ENCODE results near the gene COL5A3. TPM values are rescaled to one million over a fixed set of nuclear protein-coding genes. Genes with fewer than 3 reads are reported as not detected.
A peak's percentile ranks its signal among the peaks of the same experiment; 100 is the strongest.

The COL5A3 gene
- total and polyA plus RNA-seq, 2 donors = 1.6 to 10.7 TPM

- Histone ChIP-seq H3K27me3 (ENCODE audit: control insufficient read depth in 2 of 2, insufficient read depth in 1 of 2, low read length in 1 of 2) (peaks cover 29 to 48% of the 10 kb centered on the region in 2 donors), H3K36me3 (ENCODE audit: control insufficient read depth in 2 of 2, insufficient read depth in 2 of 2, low read length in 1 of 2) (no peaks in the 10 kb centered on the region), H3K27ac (ENCODE audit: low read depth in 1 of 2, low read length in 1 of 2) (no peak overlapping the region), H3K9me3 (ENCODE audit: control insufficient read depth in 2 of 2, insufficient read depth in 1 of 2, low read length in 1 of 2) (no peaks in the 10 kb centered on the region), H3K4me1 (ENCODE audit: control insufficient read depth in 2 of 2, insufficient read depth in 2 of 2, low read length in 2 of 2) (peaks cover 8 to 10% of the 10 kb centered on the region in 2 donors), H3K4me3 (ENCODE audit: low read length in 2 of 2) (no peak overlapping the region)
- WGBS = 6% methylated on average over 3 of the region's 3 CpGs
- peak in 1 of 9 donors; percentile 10 for DNase-seq (ENCODE audit: low read depth in 6 of 9, low spot score in 9 of 9)
These were observed 93.0 kb downstream of the COL5A3 start for GRCh38 chr19:9917321-9917720.

GRCh38 chr19:9916719-9917118 lies 93.6 kb downstream of the COL5A3 start:
- no peaks in the 10 kb centered on the region for H3K36me3 ChIP-seq (ENCODE audit: control insufficient read depth in 2 of 2, insufficient read depth in 2 of 2, low read length in 1 of 2)
- no peak for DNase-seq (ENCODE audit: low read depth in 6 of 9, low spot score in 9 of 9)
- peaks cover 34 to 54% of the 10 kb centered on the region in 2 donors for H3K27me3 ChIP-seq (ENCODE audit: control insufficient read depth in 2 of 2, insufficient read depth in 1 of 2, low read length in 1 of 2)
- peaks cover 8 to 10% of the 10 kb centered on the region in 2 donors for H3K4me1 ChIP-seq (ENCODE audit: control insufficient read depth in 2 of 2, insufficient read depth in 2 of 2, low read length in 2 of 2)
- WGBS = 56% methylated on average over 6 of the region's 6 CpGs
- H3K9me3 ChIP-seq (ENCODE audit: control insufficient read depth in 2 of 2, insufficient read depth in 1 of 2, low read length in 1 of 2) = no peaks in the 10 kb centered on the region
- H3K4me3 ChIP-seq (ENCODE audit: low read length in 2 of 2) = no peak overlapping the region
- no peak overlapping the region for H3K27ac ChIP-seq (ENCODE audit: low read depth in 1 of 2, low read length in 1 of 2)

GRCh38 chr19:9914315-9915207 lies 95.7 kb downstream of the COL5A3 start:
- H3K36me3 ChIP-seq (ENCODE audit: control insufficient read depth in 2 of 2, insufficient read depth in 2 of 2, low read length in 1 of 2) = no peaks in the 10 kb centered on the region
- peaks cover 8 to 10% of the 10 kb centered on the region in 2 donors for H3K4me1 ChIP-seq (ENCODE audit: control insufficient read depth in 2 of 2, insufficient read depth in 2 of 2, low read length in 2 of 2)
- peaks cover 0 to 2% of the 10 kb centered on the region in 2 donors for H3K9me3 ChIP-seq (ENCODE audit: control insufficient read depth in 2 of 2, insufficient read depth in 1 of 2, low read length in 1 of 2)
- peaks cover 37 to 76% of the 10 kb centered on the region in 2 donors for H3K27me3 ChIP-seq (ENCODE audit: control insufficient read depth in 2 of 2, insufficient read depth in 1 of 2, low read length in 1 of 2)
- H3K27ac ChIP-seq (ENCODE audit: low read depth in 1 of 2, low read length in 1 of 2) = no peak overlapping the region
- 1% methylated on average over 65 of the region's 65 CpGs for WGBS
- peak in 8 of 9 donors; percentile 30 to 82 (median 63) for DNase-seq (ENCODE audit: low read depth in 6 of 9, low spot score in 9 of 9)
- H3K4me3 ChIP-seq (ENCODE audit: low read length in 2 of 2) = peak overlapping the region; percentile 42 to 59

GRCh38 chr19:9914001-9914314 lies 96.3 kb downstream of the COL5A3 start:
- Histone ChIP-seq H3K27me3 (ENCODE audit: control insufficient read depth in 2 of 2, insufficient read depth in 1 of 2, low read length in 1 of 2) (peaks cover 37 to 82% of the 10 kb centered on the region in 2 donors), H3K9me3 (ENCODE audit: control insufficient read depth in 2 of 2, insufficient read depth in 1 of 2, low read length in 1 of 2) (peaks cover 0 to 2% of the 10 kb centered on the region in 2 donors), H3K4me1 (ENCODE audit: control insufficient read depth in 2 of 2, insufficient read depth in 2 of 2, low read length in 2 of 2) (peaks cover 8 to 10% of the 10 kb centered on the region in 2 donors), H3K27ac (ENCODE audit: low read depth in 1 of 2, low read length in 1 of 2) (no peak overlapping the region), H3K4me3 (ENCODE audit: low read length in 2 of 2) (peak overlapping the region; percentile 42 to 59), H3K36me3 (ENCODE audit: control insufficient read depth in 2 of 2, insufficient read depth in 2 of 2, low read length in 1 of 2) (no peaks in the 10 kb centered on the region)
- 1% methylated on average over 27 of the region's 27 CpGs for WGBS
- DNase-seq (ENCODE audit: low read depth in 6 of 9, low spot score in 9 of 9) = no peak

GRCh38 chr19:9913237-9914000 lies 96.9 kb downstream of the COL5A3 start:
- no peaks in the 10 kb centered on the region for H3K36me3 ChIP-seq (ENCODE audit: control insufficient read depth in 2 of 2, insufficient read depth in 2 of 2, low read length in 1 of 2)
- DNase-seq (ENCODE audit: low read depth in 6 of 9, low spot score in 9 of 9) = no peak
- H3K4me1 ChIP-seq (ENCODE audit: control insufficient read depth in 2 of 2, insufficient read depth in 2 of 2, low read length in 2 of 2) = peaks cover 8 to 10% of the 10 kb centered on the region in 2 donors
- 3% methylated on average over 94 of the region's 95 CpGs for WGBS
- H3K27me3 ChIP-seq (ENCODE audit: control insufficient read depth in 2 of 2, insufficient read depth in 1 of 2, low read length in 1 of 2) = peaks cover 37 to 86% of the 10 kb centered on the region in 2 donors
- H3K4me3 ChIP-seq (ENCODE audit: low read length in 2 of 2) = peak overlapping the region in 1 of 2 donors; percentile 59
- H3K27ac ChIP-seq (ENCODE audit: low read depth in 1 of 2, low read length in 1 of 2) = no peak overlapping the region
- peaks cover 0 to 2% of the 10 kb centered on the region in 2 donors for H3K9me3 ChIP-seq (ENCODE audit: control insufficient read depth in 2 of 2, insufficient read depth in 1 of 2, low read length in 1 of 2)

- DNase-seq (ENCODE audit: low read depth in 6 of 9, low spot score in 9 of 9) = no peak
- Histone ChIP-seq H3K27me3 (ENCODE audit: control insufficient read depth in 2 of 2, insufficient read depth in 1 of 2, low read length in 1 of 2) (peaks cover 37 to 86% of the 10 kb centered on the region in 2 donors), H3K4me1 (ENCODE audit: control insufficient read depth in 2 of 2, insufficient read depth in 2 of 2, low read length in 2 of 2) (peaks cover 8 to 10% of the 10 kb centered on the region in 2 donors), H3K27ac (ENCODE audit: low read depth in 1 of 2, low read length in 1 of 2) (no peak overlapping the region), H3K4me3 (ENCODE audit: low read length in 2 of 2) (no peak overlapping the region), H3K36me3 (ENCODE audit: control insufficient read depth in 2 of 2, insufficient read depth in 2 of 2, low read length in 1 of 2) (no peaks in the 10 kb centered on the region), H3K9me3 (ENCODE audit: control insufficient read depth in 2 of 2, insufficient read depth in 1 of 2, low read length in 1 of 2) (peaks cover 0 to 2% of the 10 kb centered on the region in 2 donors)
- WGBS = 34% methylated on average over 24 of the region's 24 CpGs
These were observed 97.6 kb downstream of the COL5A3 start for GRCh38 chr19:9912551-9913236.

GRCh38 chr19:9911524-9912185 lies 98.6 kb downstream of the COL5A3 start:
- Histone ChIP-seq H3K27ac (ENCODE audit: low read depth in 1 of 2, low read length in 1 of 2) (no peak overlapping the region), H3K4me1 (ENCODE audit: control insufficient read depth in 2 of 2, insufficient read depth in 2 of 2, low read length in 2 of 2) (peaks cover 8 to 10% of the 10 kb centered on the region in 2 donors), H3K4me3 (ENCODE audit: low read length in 2 of 2) (no peak overlapping the region), H3K36me3 (ENCODE audit: control insufficient read depth in 2 of 2, insufficient read depth in 2 of 2, low read length in 1 of 2) (no peaks in the 10 kb centered on the region), H3K9me3 (ENCODE audit: control insufficient read depth in 2 of 2, insufficient read depth in 1 of 2, low read length in 1 of 2) (peaks cover 0 to 2% of the 10 kb centered on the region in 2 donors), H3K27me3 (ENCODE audit: control insufficient read depth in 2 of 2, insufficient read depth in 1 of 2, low read length in 1 of 2) (peaks cover 37 to 80% of the 10 kb centered on the region in 2 donors)
- 80% methylated on average over 6 of the region's 6 CpGs for WGBS
- DNase-seq (ENCODE audit: low read depth in 6 of 9, low spot score in 9 of 9) = no peak

- no peak overlapping the region for H3K27ac ChIP-seq (ENCODE audit: low read depth in 1 of 2, low read length in 1 of 2)
- 100% methylated on average over 1 of the region's 1 CpG for WGBS
- H3K4me3 ChIP-seq (ENCODE audit: low read length in 2 of 2) = no peak overlapping the region
- no peaks in the 10 kb centered on the region for H3K36me3 ChIP-seq (ENCODE audit: control insufficient read depth in 2 of 2, insufficient read depth in 2 of 2, low read length in 1 of 2)
- DNase-seq (ENCODE audit: low read depth in 6 of 9, low spot score in 9 of 9) = no peak
- peaks cover 35 to 78% of the 10 kb centered on the region in 2 donors for H3K27me3 ChIP-seq (ENCODE audit: control insufficient read depth in 2 of 2, insufficient read depth in 1 of 2, low read length in 1 of 2)
- H3K9me3 ChIP-seq (ENCODE audit: control insufficient read depth in 2 of 2, insufficient read depth in 1 of 2, low read length in 1 of 2) = peaks cover 0 to 2% of the 10 kb centered on the region in 2 donors
- H3K4me1 ChIP-seq (ENCODE audit: control insufficient read depth in 2 of 2, insufficient read depth in 2 of 2, low read length in 2 of 2) = peaks cover 8 to 10% of the 10 kb centered on the region in 2 donors
These were observed 99.7 kb downstream of the COL5A3 start for GRCh38 chr19:9910625-9911024.
